ENCODE measurements around the gene WDR48. TPM values are rescaled to one million over a fixed set of nuclear protein-coding genes. Genes with fewer than 3 reads are reported as not detected.

The WDR48 gene
- polyA plus RNA-seq, 3 donors from 2014 or later = 28.0 to 41.7 (median 31.2) TPM

GRCh38 chr3:39136533-39137434, 85.0 kb downstream of the WDR48 start:
- H3K4me3 Mint-ChIP-seq = no peak overlapping the region
- H3K4me1 Mint-ChIP-seq = no peaks in the 10 kb centered on the region
- peaks cover 14 to 28% (median 26%) of the 10 kb centered on the region in 3 donors for H3K27me3 Mint-ChIP-seq (ENCODE audit: low read depth in 3 of 3)
- peak overlapping the region in 1 of 6 donors; percentile 37 for H3K27ac Mint-ChIP-seq
- no peaks in the 10 kb centered on the region for H3K9me3 Mint-ChIP-seq
- H3K36me3 Mint-ChIP-seq = peaks cover 4 to 15% (median 5%) of the 10 kb centered on the region in 3 donors
- DNase-seq = no peak

DNA sequence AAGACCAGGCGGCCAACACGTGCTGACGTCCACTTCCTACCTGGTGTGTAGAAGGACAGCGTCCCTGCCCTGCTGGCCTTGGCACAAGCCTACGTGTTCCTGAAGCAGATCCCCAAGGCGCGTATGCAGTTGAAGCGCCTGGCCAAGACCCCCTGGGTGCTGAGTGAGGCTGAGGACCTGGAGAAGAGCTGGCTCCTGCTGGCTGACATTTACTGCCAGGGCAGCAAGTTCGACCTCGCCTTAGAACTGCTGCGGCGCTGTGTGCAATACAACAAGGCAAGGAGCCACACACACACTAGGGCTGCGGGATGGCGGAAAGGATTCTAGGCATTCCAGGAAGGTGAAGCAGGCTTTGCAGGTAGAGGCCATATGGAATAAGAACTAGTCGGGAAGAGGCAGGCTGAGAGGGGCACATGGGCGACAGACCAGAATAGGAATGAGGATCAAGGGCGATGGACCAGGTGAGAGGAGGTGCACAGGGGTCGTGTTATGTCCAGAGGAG, 85.7 kb downstream of the WDR48 start:
- H3K9me3 Mint-ChIP-seq = no peaks in the 10 kb centered on the region
- DNase-seq = no peak
- H3K36me3 Mint-ChIP-seq = peaks cover 5 to 19% (median 6%) of the 10 kb centered on the region in 3 donors
- peaks cover 0 to under 1% of the 10 kb centered on the region in 2 donors for H3K4me1 Mint-ChIP-seq
- peak overlapping the region in 1 of 5 donors; percentile 3 for H3K4me3 Mint-ChIP-seq
- H3K27me3 Mint-ChIP-seq (ENCODE audit: low read depth in 3 of 3) = peaks cover 17 to 35% (median 27%) of the 10 kb centered on the region in 3 donors
- peak overlapping the region in 2 of 6 donors; percentile 39 to 74 for H3K27ac Mint-ChIP-seq

DNA sequence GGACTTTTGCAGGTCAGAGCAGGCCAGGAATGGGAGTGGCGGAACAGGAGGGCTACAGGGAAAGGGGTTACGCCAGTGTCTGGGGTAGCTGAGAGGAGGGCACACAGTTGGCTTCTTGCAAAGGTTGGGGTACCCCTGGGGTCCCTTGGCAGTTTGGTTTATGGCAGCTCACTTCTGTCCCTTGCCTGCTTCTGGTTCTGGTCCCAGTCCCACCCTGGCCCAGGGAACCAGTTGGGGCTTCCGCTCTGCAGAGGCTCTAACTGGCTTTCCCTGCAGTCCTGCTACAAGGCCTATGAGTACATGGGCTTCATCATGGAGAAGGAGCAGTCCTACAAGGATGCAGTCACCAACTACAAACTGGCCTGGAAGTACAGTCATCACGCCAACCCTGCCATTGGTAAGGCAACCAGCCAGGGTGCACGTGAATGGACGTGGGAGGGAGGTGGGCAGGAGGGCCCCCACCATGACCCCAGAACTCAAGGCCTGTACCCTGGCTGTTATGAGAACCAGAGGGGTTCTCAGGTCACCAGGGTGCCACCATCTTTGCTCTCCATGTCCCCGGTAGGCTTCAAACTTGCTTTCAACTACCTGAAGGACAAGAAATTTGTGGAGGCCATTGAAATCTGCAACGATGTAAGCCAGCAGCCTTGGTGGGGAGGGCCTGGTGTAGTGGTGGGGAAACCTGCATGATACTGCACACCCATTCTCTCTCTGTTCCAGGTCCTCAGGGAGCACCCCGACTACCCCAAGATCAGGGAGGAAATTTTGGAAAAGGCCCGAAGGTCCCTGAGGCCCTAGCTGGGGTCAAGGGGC, 86.4 kb downstream of the WDR48 start:
- peaks cover 8 to 25% (median 9%) of the 10 kb centered on the region in 3 donors for H3K36me3 Mint-ChIP-seq
- no peak for DNase-seq
- H3K9me3 Mint-ChIP-seq = no peaks in the 10 kb centered on the region
- H3K4me1 Mint-ChIP-seq = peaks cover 0 to 3% of the 10 kb centered on the region in 2 donors
- peak overlapping the region in 2 of 6 donors; percentile 39 to 74 for H3K27ac Mint-ChIP-seq
- peaks cover 21 to 42% (median 31%) of the 10 kb centered on the region in 3 donors for H3K27me3 Mint-ChIP-seq (ENCODE audit: low read depth in 3 of 3)
- H3K4me3 Mint-ChIP-seq = peak overlapping the region in 1 of 5 donors; percentile 3

DNA sequence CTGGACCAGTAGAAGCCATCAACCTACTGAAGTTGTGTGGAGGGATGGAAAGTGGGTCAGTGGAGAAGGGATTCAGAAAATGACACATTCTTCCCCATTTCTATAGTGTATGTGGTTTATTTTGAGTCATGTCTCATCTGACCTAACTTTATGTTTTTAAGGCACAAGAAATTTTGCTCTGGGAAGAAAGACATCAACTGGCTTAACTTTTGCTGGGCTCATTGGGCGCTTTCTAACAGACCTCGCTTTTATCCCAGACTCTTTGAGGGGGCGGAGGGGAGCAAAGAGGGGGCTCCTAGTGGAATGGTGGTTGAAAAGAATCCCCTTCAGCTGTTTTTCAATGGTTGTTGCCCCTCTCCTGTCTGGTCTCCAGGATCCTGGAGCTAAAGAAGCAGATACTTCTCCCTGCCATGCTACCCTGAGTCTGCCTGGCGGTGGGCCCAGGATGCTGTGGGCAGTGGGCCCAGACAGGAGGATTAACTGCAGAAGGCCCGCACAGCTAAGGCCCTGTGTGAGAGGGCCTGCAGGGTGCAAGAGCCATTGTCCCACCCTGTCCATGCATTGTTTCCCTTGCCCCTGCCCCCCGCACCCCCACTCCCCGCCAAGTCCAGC, 87.1 kb downstream of the WDR48 start:
- H3K9me3 Mint-ChIP-seq = no peaks in the 10 kb centered on the region
- DNase-seq = no peak
- H3K36me3 Mint-ChIP-seq = peaks cover 8 to 31% (median 9%) of the 10 kb centered on the region in 3 donors
- no peak overlapping the region for H3K4me3 Mint-ChIP-seq
- peaks cover 26 to 49% (median 36%) of the 10 kb centered on the region in 3 donors for H3K27me3 Mint-ChIP-seq (ENCODE audit: low read depth in 3 of 3)
- H3K4me1 Mint-ChIP-seq = peaks cover 0 to 3% of the 10 kb centered on the region in 2 donors
- no peak overlapping the region for H3K27ac Mint-ChIP-seq

- Mint-ChIP-seq H3K9me3 (no peaks in the 10 kb centered on the region), H3K4me1 (peaks cover 0 to 4% of the 10 kb centered on the region in 2 donors), H3K27ac (peak overlapping the region in 2 of 6 donors; percentile 15 to 19), H3K27me3 (ENCODE audit: low read depth in 3 of 3) (peaks cover 31 to 54% (median 41%) of the 10 kb centered on the region in 3 donors), H3K4me3 (no peak overlapping the region), H3K36me3 (peaks cover 9 to 36% (median 11%) of the 10 kb centered on the region in 3 donors)
- no peak for DNase-seq
These were observed 87.6 kb downstream of the WDR48 start for GRCh38 chr3:39139442-39139841.

- H3K4me1 Mint-ChIP-seq = peaks cover under 1 to 7% of the 10 kb centered on the region in 2 donors
- no peak overlapping the region for H3K4me3 Mint-ChIP-seq
- no peak for DNase-seq
- H3K9me3 Mint-ChIP-seq = no peaks in the 10 kb centered on the region
- H3K36me3 Mint-ChIP-seq = peaks cover 14 to 44% (median 14%) of the 10 kb centered on the region in 3 donors
- H3K27ac Mint-ChIP-seq = peak overlapping the region in 1 of 6 donors; percentile 46
- peaks cover 35 to 63% (median 44%) of the 10 kb centered on the region in 3 donors for H3K27me3 Mint-ChIP-seq (ENCODE audit: low read depth in 3 of 3)
These were observed 88.6 kb downstream of the WDR48 start for GRCh38 chr3:39140341-39140971.

DNA sequence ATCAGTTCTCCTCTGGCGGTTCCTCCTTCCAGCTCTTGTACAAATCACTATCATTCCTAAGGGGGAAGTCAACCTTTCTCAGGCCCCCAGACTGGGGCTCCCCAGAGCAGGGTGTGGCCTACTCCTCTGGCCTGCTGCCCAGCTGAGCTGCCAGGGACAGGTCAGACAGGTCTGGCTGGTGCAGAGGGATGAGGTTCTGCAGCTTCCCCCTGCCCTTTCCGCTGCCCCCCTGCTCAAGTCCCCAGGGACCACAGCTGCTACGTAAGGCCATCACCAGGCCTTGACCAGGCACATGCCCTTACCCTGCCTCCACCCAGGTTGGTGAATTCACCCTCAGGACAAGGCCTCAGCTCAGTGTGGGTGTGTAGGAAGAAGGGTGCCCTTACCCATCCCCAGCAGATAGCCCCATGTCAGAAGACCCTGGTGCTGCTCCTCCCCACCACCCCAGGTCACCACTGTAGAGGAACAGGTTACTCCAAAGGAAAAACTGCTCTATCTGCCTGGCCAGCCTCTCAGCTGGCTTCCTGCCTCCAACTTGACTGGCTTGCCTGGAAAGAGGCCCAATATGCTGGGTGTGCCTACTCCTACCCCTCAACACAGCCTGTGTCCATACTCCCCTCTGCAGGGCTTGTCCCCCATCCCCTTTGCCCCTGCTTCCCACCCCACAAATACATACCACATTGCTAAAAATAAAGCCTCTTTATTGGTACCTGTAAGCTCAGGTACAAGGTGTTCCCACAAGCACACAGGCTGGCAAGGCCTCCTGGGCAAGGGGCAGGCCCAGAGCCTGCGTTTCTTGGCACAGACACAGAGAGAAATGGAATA, 89.6 kb downstream of the WDR48 start:
- H3K27ac Mint-ChIP-seq = peak overlapping the region in 4 of 6 donors; percentile 0 to 53 (median 14)
- no peak overlapping the region for H3K4me3 Mint-ChIP-seq
- H3K36me3 Mint-ChIP-seq = peaks cover 14 to 51% (median 19%) of the 10 kb centered on the region in 3 donors
- H3K4me1 Mint-ChIP-seq = peaks cover 10 to 14% of the 10 kb centered on the region in 2 donors
- no peak for DNase-seq
- no peaks in the 10 kb centered on the region for H3K9me3 Mint-ChIP-seq
- H3K27me3 Mint-ChIP-seq (ENCODE audit: low read depth in 3 of 3) = peaks cover 38 to 70% (median 51%) of the 10 kb centered on the region in 3 donors

DNA sequence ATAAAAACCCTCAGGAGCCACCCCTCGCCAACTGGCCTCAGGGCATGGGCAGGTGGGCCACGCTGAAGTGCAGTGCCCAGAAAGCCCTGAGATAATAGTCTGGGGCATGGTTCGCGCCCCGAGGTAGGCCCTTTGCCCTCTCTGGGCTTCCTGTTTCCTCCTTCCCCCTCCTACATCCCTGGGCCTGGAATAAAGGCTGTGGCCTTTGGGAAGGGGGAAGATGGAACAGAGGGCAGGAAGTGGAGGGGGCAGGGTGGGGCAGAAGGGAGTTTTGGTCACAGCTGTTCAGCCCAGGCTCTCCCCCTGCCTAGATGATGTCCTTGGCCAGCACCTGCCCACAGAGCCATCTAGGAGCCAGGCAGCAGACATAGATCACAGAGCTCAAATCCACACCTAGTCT, 90.3 kb downstream of the WDR48 start:
- H3K9me3 Mint-ChIP-seq = no peaks in the 10 kb centered on the region
- H3K27ac Mint-ChIP-seq = peak overlapping the region in 3 of 6 donors; percentile 4 to 53 (median 44)
- H3K4me3 Mint-ChIP-seq = no peak overlapping the region
- peak in 1 of 3 donors; percentile 20 for DNase-seq
- H3K36me3 Mint-ChIP-seq = peaks cover 18 to 51% (median 23%) of the 10 kb centered on the region in 3 donors
- peaks cover 43 to 75% (median 56%) of the 10 kb centered on the region in 3 donors for H3K27me3 Mint-ChIP-seq (ENCODE audit: low read depth in 3 of 3)
- H3K4me1 Mint-ChIP-seq = peaks cover 17 to 21% of the 10 kb centered on the region in 2 donors

GRCh38 chr3:39143051-39143885, 91.5 kb downstream of the WDR48 start:
- Mint-ChIP-seq H3K27ac (peak overlapping the region in 2 of 6 donors; percentile 44 to 57), H3K9me3 (no peaks in the 10 kb centered on the region), H3K4me1 (peaks cover 29 to 33% of the 10 kb centered on the region in 2 donors), H3K4me3 (no peak overlapping the region), H3K36me3 (peaks cover 18 to 51% (median 21%) of the 10 kb centered on the region in 3 donors), H3K27me3 (ENCODE audit: low read depth in 3 of 3) (peaks cover 55 to 78% (median 61%) of the 10 kb centered on the region in 3 donors)
- no peak for DNase-seq

- Mint-ChIP-seq H3K27ac (peak overlapping the region in 3 of 6 donors; percentile 24 to 77 (median 66)), H3K36me3 (peaks cover 18 to 51% (median 21%) of the 10 kb centered on the region in 3 donors), H3K4me3 (peak overlapping the region in 2 of 5 donors; percentile 34 to 44), H3K4me1 (peaks cover 39 to 43% of the 10 kb centered on the region in 2 donors), H3K27me3 (ENCODE audit: low read depth in 3 of 3) (peaks cover 57 to 84% (median 59%) of the 10 kb centered on the region in 3 donors), H3K9me3 (no peaks in the 10 kb centered on the region)
- DNase-seq = no peak
These were observed 92.4 kb downstream of the WDR48 start for GRCh38 chr3:39144095-39144747.

Measured in immature natural killer cell (primary cell).